ENCODE data around the gene RUNX1. TPM values are rescaled to one million over a fixed set of nuclear protein-coding genes. Genes with fewer than 3 reads are reported as not detected.

RUNX1 gene
- total and polyA plus RNA-seq, 2 of the 13 experiments (the other 11 are each of a cell fraction or from before 2014, with no cell fraction given): 5.4 to 6.4 TPM

- peak; percentile 58; the same call in 1 of the 2 replicates for TF ChIP-seq ARID4A (CRISPR knock-in tag; IDR thresholded peaks at IDR 0.05; ENCODE audit: borderline replicate concordance)
- TF ChIP-seq ISL2 (CRISPR knock-in tag; IDR thresholded peaks at IDR 0.05): peak; percentile 55; the same call in 1 of the 2 replicates
- 0 out of 2 replicates have a peak, but pooled peaks have one; percentile 4 for TF ChIP-seq ZNF318 (CRISPR knock-in tag; IDR thresholded peaks at IDR 0.05)
- peak; percentile 93 for TF ChIP-seq RARA (CRISPR knock-in tag; IDR thresholded peaks at IDR 0.05)
- TF ChIP-seq KDM5A (IDR thresholded peaks at IDR 0.05; ENCODE audit: borderline replicate concordance, low read length): no peak
- no peak for TF ChIP-seq FUBP1 (CRISPR knock-in tag; IDR thresholded peaks at IDR 0.05; ENCODE audit: borderline replicate concordance)
- no peak for TF ChIP-seq DNMT1 (CRISPR knock-in tag; IDR thresholded peaks at IDR 0.05)
- no peak for TF ChIP-seq SMAD1 (CRISPR knock-in tag; IDR thresholded peaks at IDR 0.05; ENCODE audit: borderline replicate concordance, low read depth)
- peak; percentile 84 for TF ChIP-seq GATAD2A (CRISPR knock-in tag; IDR thresholded peaks at IDR 0.05)
- TF ChIP-seq POLR2AphosphoS5 (IDR thresholded peaks at IDR 0.05; ENCODE audit: low read depth, low read length): no peak
- TF ChIP-seq HOXD1 (CRISPR knock-in tag; IDR thresholded peaks at IDR 0.05): no peak
- TF ChIP-seq ZFP36L1 (CRISPR knock-in tag; IDR thresholded peaks at IDR 0.05): no peak
- TF ChIP-seq ZNF234 (CRISPR knock-in tag; conservative IDR thresholded peaks at IDR 0.05): no peak
- no peak for TF ChIP-seq NPAS2 (CRISPR knock-in tag; IDR thresholded peaks at IDR 0.05; ENCODE audit: borderline replicate concordance)
- no peak for TF ChIP-seq ZNF678 (CRISPR knock-in tag; IDR thresholded peaks at IDR 0.05)
Observed at GRCh38 chr21:34836103-34836932, 212.8 kb downstream of the RUNX1 start (continued).

All from HepG2 (cell line).